ENCODE data around the gene TEX35. TPM values are rescaled to one million over a fixed set of nuclear protein-coding genes. Genes with fewer than 3 reads are reported as not detected.
"Not testable (repeated sequence)": the region's sequence is repeated elsewhere in the genome, so short reads cannot be mapped to it uniquely, and the experiment has no call there.

TEX35 gene
- total RNA-seq, 1 experiment from 2014 or later, result not detected

DNA sequence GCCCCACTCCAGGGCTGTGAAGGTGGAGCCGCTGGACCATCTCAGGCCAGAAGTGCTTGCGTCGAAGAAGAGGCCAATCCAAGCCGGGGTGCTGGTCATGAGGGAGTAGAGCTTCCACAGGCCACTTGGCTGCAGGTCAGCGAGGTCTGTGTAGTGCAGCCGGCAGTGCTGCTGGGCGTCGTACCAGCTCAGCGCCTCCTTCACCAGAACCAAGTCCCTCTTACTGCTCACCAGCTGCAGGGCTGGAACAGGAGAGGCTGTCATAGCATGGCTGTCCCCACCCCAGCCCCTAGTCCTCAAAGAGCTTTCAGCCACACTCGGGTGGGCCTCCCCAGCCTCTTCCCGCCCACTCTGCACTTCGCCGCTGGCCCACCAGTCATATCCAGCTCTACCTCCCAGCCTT lies 18.3 kb upstream of the TEX35 start:
- DNase-seq (ENCODE audit: low spot score), result no peak

- DNase-seq (ENCODE audit: low spot score), result no peak
Measured at GRCh38 chr1:178495158-178495557, 17.8 kb upstream of the TEX35 start.

- no peak for DNase-seq (ENCODE audit: low spot score)
Measured at GRCh38 chr1:178495741-178496409, 17.0 kb upstream of the TEX35 start.

- no peak for DNase-seq (ENCODE audit: low spot score)
Measured at GRCh38 chr1:178496410-178497135, 16.3 kb upstream of the TEX35 start, which contains the start of gene CLEC20A. Gene CLEC20A, minus strand, starts transcription at chr1:178496964. Its CDS starts 25 bp downstream, at chr1:178496939.

DNA sequence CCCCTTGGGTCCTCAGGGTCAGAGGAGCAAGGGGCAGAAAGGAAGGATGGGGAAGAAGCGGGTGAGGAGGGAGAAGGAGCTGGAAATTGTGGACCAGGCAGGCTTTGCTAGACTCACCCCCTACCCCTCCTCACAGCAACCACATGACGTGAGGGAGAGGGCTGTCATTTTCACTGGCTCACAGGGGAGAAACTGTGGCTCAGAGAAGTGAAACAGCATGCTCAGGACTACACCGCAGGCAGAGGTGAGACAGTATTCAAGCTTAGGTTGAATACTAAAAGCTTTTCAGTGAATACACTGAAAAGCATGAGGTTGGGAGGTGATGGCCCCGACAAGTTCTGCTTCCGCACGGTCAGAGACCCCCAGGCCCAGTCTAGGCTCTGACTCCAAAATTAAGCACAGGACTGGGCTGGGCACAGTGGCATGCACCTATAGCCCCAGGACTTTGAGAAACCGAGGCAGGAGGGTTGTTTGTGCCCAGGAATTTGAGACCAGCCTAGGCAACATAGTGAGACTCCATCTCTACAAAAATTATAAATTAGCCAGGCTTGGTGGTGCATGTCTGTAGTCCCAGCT lies 14.9 kb upstream of the TEX35 start:
- DNase-seq (ENCODE audit: low spot score), result no peak

- no peak for DNase-seq (ENCODE audit: low spot score)
Measured at GRCh38 chr1:178498896-178499675, 13.8 kb upstream of the TEX35 start.

- no peak for DNase-seq (ENCODE audit: low spot score)
Measured at GRCh38 chr1:178500091-178500770, 12.7 kb upstream of the TEX35 start.

- no peak for DNase-seq (ENCODE audit: low spot score)
Measured at GRCh38 chr1:178500936-178501554, 11.9 kb upstream of the TEX35 start.

- DNase-seq (ENCODE audit: low spot score), result peak; percentile 76
Measured at GRCh38 chr1:178501705-178502329, 11.1 kb upstream of the TEX35 start.

- no peak for DNase-seq (ENCODE audit: low spot score)
Measured at GRCh38 chr1:178502330-178502714, 10.6 kb upstream of the TEX35 start.

- DNase-seq (ENCODE audit: low spot score), result no peak
Measured at GRCh38 chr1:178502856-178503255, 10.1 kb upstream of the TEX35 start.

DNA sequence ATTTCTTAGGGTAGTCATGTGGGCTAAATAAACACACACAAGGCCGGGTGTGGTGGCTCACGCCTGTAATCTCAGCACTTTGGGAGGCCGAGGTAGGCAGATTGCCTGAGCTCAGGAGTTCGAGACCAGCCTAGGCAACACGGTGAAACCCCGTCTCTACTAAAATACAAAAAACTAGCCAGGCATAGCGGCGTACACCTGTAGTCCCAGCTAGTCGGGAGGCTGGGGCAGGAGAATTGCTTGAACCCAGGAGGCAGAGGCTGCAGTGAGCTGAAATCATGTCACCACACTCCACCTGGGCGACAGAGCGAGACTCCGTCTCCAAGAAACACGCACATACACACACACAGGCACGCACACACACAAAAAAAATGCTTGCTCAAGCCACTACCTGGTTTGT lies 9.6 kb upstream of the TEX35 start:
- DNase-seq (ENCODE audit: low spot score), result not testable (repeated sequence)

GRCh38 chr1:178503849-178504248 lies 9.1 kb upstream of the TEX35 start:
- DNase-seq (ENCODE audit: low spot score), result no peak

DNA sequence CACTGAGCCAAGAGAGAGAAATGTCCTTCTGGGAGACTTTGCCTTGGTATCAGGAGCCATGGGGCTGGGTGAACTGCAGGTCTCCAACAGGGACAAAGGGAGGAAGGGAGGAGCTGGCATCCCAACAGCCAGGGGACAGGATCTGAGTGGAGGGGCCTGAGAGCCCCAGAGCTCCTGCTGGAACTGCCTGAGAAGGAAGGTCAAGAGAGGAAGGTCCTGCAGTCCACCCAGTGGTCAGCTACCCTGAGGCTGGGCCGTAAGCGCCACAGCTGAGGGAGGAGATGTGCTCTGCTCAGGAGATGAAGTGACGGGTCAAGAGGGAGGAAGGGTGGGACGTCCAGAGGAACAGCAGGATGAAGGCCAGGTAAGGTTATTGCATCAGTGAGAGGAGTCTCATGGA lies 8.6 kb upstream of the TEX35 start:
- no peak for DNase-seq (ENCODE audit: low spot score)

DNA sequence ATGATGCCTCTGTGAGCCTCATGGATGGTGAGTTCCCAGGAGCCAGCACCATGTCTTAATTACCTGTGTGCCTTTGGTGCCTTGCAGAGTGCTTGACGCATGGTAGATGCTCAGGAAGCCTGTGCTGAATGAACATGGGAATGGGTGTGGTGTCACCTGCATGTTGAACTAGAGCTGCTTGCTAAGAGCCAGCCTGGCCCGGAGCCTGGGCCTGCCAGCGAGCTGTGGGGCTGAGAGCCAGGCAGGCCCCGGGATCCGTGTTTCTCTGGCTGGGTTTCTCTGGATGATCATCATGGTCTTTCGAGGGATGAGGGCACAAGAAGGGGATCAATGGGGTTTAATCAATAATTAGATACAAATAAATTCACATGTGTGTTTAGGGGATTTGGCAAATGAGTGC lies 6.7 kb upstream of the TEX35 start:
- no peak for DNase-seq (ENCODE audit: low spot score)

- no peak for DNase-seq (ENCODE audit: low spot score)
Measured at GRCh38 chr1:178506669-178507068, 6.2 kb upstream of the TEX35 start.

DNA sequence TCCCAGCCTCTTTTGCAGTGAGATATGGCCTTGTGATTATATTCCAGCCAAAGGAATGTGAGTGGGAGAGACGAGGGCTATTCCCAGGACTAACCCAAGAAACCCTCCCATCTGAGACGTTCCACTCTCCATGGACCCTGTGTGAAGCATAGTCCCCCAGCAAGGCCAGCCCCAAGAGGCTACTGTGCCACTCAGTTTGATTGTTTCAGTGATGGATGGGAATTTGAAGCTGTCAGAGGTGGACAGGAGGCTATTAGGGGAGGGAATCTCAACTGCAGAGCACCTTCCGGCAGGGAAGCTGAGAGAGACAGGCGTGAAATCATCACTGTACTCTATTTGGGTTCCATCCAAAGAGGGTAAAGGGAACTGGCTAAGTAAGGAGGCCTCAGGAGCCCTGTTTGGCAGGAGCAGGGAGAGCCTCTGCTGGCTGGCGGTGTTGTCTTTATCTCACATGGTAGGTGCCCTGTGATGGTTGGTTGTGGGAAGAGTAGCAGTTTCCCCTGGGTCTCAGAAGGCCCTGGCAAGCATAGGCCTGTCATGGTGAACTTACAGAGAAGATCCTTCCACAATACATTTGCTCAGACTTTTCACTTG lies 3.4 kb upstream of the TEX35 start:
- no peak for DNase-seq (ENCODE audit: low spot score)

- no peak for DNase-seq (ENCODE audit: low spot score)
Measured at GRCh38 chr1:178510155-178510554, 2.8 kb upstream of the TEX35 start.

- no peak for DNase-seq (ENCODE audit: low spot score)
Measured at GRCh38 chr1:178513278-178513983, 522 bp downstream of the TEX35 start.

DNA sequence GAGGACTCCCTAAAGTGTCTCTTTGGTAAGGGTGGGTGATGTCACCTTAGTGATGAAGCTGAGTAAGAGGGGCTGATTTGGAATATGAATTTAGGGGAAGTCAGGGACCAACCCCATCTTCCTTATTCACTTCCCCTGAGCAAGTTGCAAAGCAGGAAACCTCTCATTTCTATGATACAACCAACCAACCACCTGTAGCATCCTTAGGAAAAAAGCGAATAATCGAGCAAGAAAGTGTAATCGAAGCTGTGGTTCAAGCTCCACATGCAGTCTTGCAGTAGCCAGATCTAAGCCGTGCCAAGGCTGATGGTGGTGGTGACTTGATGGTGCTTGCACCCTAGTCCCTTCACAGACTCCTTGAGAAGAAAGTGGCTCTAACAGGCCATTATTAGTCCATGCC lies 3.2 kb downstream of the TEX35 start:
- no peak for DNase-seq (ENCODE audit: low spot score)
